Measurements from ENCODE around the gene DNM2.
A peak's percentile ranks its signal among the peaks of the same experiment; 100 is the strongest.
"Not testable (repeated sequence)": the region's sequence is repeated elsewhere in the genome, so short reads cannot be mapped to it uniquely, and the experiment has no call there.

The DNM2 gene

GRCh38 chr19:10835754-10836478, 118.0 kb downstream of the DNM2 start, which contains the start of gene TMED1:
Gene TMED1, minus strand, starts transcription at chr19:10836212. Its CDS starts 21 bp downstream, at chr19:10836191.
- no peak for TF ChIP-seq CTCF (IDR thresholded peaks at IDR 0.05; ENCODE audit: extremely low read depth, insufficient read depth, missing control alignments)
- in situ Hi-C loops (cut with MboI; ENCODE audit: low pct_unique_long_range_greater_than_20kb, low sequenced_read_pairs, unreplicated experiment): no loop called here
- DNase-seq (ENCODE audit: low spot score): peak; percentile 95

GRCh38 chr19:10836479-10837330, 118.8 kb downstream of the DNM2 start:
- DNase-seq (ENCODE audit: low spot score): no peak
- in situ Hi-C loops (cut with MboI; ENCODE audit: low pct_unique_long_range_greater_than_20kb, low sequenced_read_pairs, unreplicated experiment): no loop called here
- TF ChIP-seq CTCF (IDR thresholded peaks at IDR 0.05; ENCODE audit: extremely low read depth, insufficient read depth, missing control alignments): no peak

- in situ Hi-C loops (cut with MboI; ENCODE audit: low pct_unique_long_range_greater_than_20kb, low sequenced_read_pairs, unreplicated experiment); DNase-seq (ENCODE audit: low spot score): not testable (repeated sequence)
These were observed 119.8 kb downstream of the DNM2 start for GRCh38 chr19:10837649-10838048.

- in situ Hi-C loops (cut with MboI; ENCODE audit: low pct_unique_long_range_greater_than_20kb, low sequenced_read_pairs, unreplicated experiment): no loop called here
- DNase-seq (ENCODE audit: low spot score): no peak
- TF ChIP-seq CTCF (IDR thresholded peaks at IDR 0.05; ENCODE audit: extremely low read depth, insufficient read depth, missing control alignments): no peak
These were observed 120.5 kb downstream of the DNM2 start for GRCh38 chr19:10838377-10838776.

GRCh38 chr19:10839114-10840050, 121.5 kb downstream of the DNM2 start:
- in situ Hi-C loops (cut with MboI; ENCODE audit: low pct_unique_long_range_greater_than_20kb, low sequenced_read_pairs, unreplicated experiment): no loop called here
- TF ChIP-seq CTCF (IDR thresholded peaks at IDR 0.05; ENCODE audit: extremely low read depth, insufficient read depth, missing control alignments): no peak
- no peak for DNase-seq (ENCODE audit: low spot score)

- in situ Hi-C loops (cut with MboI; ENCODE audit: low pct_unique_long_range_greater_than_20kb, low sequenced_read_pairs, unreplicated experiment): no loop called here
- DNase-seq (ENCODE audit: low spot score): no peak
- no peak for TF ChIP-seq CTCF (IDR thresholded peaks at IDR 0.05; ENCODE audit: extremely low read depth, insufficient read depth, missing control alignments)
These were observed 124.9 kb downstream of the DNM2 start for GRCh38 chr19:10842788-10843187.

Data from GM13977 (cell line).